HG02759 (cell line): ENCODE data around the gene STXBP4.

Source experiments
- ATAC-seq: cut with Tn5 transposase; IDR thresholded peaks from one replicate; pipeline ENCODE4 v1.9.1; 2021; ENCODE audit warnings: mild to moderate bottlenecking, moderate library complexity; ENCODE audit not compliant: unreplicated experiment

Gene STXBP4

GRCh38 chr17:54968262-54968987 lies at the start of gene STXBP4, which contains the start of gene COX11:
STXBP4 (plus strand) TSS chr17:54968765; CDS start chr17:54986220, 17,455 bp downstream.
COX11 (minus strand) TSS chr17:54968654; CDS start chr17:54968646, 8 bp downstream.
- ATAC-seq, result peak; percentile 91

- no peak for ATAC-seq
These were observed 49.1 kb upstream of the STXBP4 start for GRCh38 chr17:54919425-54919824.

GRCh38 chr17:54920819-54921218 lies 47.7 kb upstream of the STXBP4 start:
- ATAC-seq, result no peak

- no peak for ATAC-seq
These were observed 44.2 kb upstream of the STXBP4 start for GRCh38 chr17:54924405-54924804.

- ATAC-seq, result no peak
These were observed 41.0 kb upstream of the STXBP4 start for GRCh38 chr17:54927525-54927924.

- no peak for ATAC-seq
These were observed 35.9 kb upstream of the STXBP4 start for GRCh38 chr17:54932711-54933110.

- ATAC-seq, result no peak
These were observed 34.6 kb upstream of the STXBP4 start for GRCh38 chr17:54933921-54934320.

GRCh38 chr17:54935471-54935870 lies 33.1 kb upstream of the STXBP4 start:
- no peak for ATAC-seq

- no peak for ATAC-seq
These were observed 31.5 kb upstream of the STXBP4 start for GRCh38 chr17:54937018-54937417.

- ATAC-seq, result no peak
These were observed 31.1 kb upstream of the STXBP4 start for GRCh38 chr17:54937426-54937825.

- ATAC-seq, result no peak
These were observed 27.3 kb upstream of the STXBP4 start for GRCh38 chr17:54941285-54941684.

- no peak for ATAC-seq
These were observed 23.8 kb upstream of the STXBP4 start for GRCh38 chr17:54944796-54945195.

GRCh38 chr17:54945231-54945630 lies 23.3 kb upstream of the STXBP4 start:
- ATAC-seq, result no peak

- no peak for ATAC-seq
These were observed 22.9 kb upstream of the STXBP4 start for GRCh38 chr17:54945671-54946070.

- no peak for ATAC-seq
These were observed 21.2 kb upstream of the STXBP4 start for GRCh38 chr17:54947396-54947795.

- peak; percentile 61 for ATAC-seq
These were observed 20.2 kb upstream of the STXBP4 start for GRCh38 chr17:54948380-54948779.

- no peak for ATAC-seq
These were observed 18.4 kb upstream of the STXBP4 start for GRCh38 chr17:54950116-54950515.

- no peak for ATAC-seq
These were observed 17.3 kb upstream of the STXBP4 start for GRCh38 chr17:54951286-54951685.

- ATAC-seq, result no peak
These were observed 11.8 kb upstream of the STXBP4 start for GRCh38 chr17:54956791-54957190.

GRCh38 chr17:54967621-54968261 lies 824 bp upstream of the STXBP4 start:
- peak; percentile 23 for ATAC-seq

GRCh38 chr17:54968988-54969332 lies 395 bp downstream of the STXBP4 start:
- ATAC-seq, result peak; percentile 30
